ENCODE data around the gene ACAD10.
"Not testable (repeated sequence)": the region's sequence is repeated elsewhere in the genome, so short reads cannot be mapped to it uniquely, and the experiment has no call there.

DNA sequence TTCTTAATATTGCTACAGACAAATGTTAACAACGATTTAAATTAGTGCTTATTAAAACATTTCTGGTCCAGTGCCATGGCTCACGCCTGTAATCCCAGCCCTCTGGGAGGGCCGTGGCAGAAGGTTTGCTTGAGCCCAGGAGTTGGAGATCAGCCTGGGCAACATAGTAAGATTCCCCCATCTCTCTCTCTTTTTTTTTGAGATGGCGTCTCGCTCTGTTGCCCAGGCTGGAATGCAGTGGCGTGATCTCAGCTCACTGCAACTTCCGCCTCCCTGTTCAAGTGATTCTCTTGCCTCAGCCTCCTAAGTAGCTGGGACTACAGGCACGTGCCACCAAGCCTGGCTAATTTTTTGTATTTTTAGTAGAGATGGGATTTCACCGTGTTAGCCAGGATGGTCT, 33.3 kb upstream of the ACAD10 start:
- TF ChIP-seq HNF4G (IDR thresholded peaks at IDR 0.05); YY1 (IDR thresholded peaks at IDR 0.05); RAD21 (IDR thresholded peaks at IDR 0.05); JUND (IDR thresholded peaks at IDR 0.05); TAF1 (conservative IDR thresholded peaks at IDR 0.05); SP1 (IDR thresholded peaks at IDR 0.05); EGR1 (IDR thresholded peaks at IDR 0.05; ENCODE audit: low read depth in 2 of 2): not testable (repeated sequence)
- TF ChIP-seq, protein P1, sequence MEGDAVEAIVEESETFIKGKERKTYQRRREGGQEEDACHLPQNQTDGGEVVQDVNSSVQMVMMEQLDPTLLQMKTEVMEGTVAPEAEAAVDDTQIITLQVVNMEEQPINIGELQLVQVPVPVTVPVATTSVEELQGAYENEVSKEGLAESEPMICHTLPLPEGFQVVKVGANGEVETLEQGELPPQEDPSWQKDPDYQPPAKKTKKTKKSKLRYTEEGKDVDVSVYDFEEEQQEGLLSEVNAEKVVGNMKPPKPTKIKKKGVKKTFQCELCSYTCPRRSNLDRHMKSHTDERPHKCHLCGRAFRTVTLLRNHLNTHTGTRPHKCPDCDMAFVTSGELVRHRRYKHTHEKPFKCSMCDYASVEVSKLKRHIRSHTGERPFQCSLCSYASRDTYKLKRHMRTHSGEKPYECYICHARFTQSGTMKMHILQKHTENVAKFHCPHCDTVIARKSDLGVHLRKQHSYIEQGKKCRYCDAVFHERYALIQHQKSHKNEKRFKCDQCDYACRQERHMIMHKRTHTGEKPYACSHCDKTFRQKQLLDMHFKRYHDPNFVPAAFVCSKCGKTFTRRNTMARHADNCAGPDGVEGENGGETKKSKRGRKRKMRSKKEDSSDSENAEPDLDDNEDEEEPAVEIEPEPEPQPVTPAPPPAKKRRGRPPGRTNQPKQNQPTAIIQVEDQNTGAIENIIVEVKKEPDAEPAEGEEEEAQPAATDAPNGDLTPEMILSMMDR (IDR thresholded peaks at IDR 0.05; ENCODE audit: low read depth, low read length, missing input control), result not testable (repeated sequence)
- TF ChIP-seq, protein P2, sequence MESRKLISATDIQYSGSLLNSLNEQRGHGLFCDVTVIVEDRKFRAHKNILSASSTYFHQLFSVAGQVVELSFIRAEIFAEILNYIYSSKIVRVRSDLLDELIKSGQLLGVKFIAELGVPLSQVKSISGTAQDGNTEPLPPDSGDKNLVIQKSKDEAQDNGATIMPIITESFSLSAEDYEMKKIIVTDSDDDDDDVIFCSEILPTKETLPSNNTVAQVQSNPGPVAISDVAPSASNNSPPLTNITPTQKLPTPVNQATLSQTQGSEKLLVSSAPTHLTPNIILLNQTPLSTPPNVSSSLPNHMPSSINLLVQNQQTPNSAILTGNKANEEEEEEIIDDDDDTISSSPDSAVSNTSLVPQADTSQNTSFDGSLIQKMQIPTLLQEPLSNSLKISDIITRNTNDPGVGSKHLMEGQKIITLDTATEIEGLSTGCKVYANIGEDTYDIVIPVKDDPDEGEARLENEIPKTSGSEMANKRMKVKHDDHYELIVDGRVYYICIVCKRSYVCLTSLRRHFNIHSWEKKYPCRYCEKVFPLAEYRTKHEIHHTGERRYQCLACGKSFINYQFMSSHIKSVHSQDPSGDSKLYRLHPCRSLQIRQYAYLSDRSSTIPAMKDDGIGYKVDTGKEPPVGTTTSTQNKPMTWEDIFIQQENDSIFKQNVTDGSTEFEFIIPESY (IDR thresholded peaks at IDR 0.05), result not testable (repeated sequence)
- TF ChIP-seq, protein P3, sequence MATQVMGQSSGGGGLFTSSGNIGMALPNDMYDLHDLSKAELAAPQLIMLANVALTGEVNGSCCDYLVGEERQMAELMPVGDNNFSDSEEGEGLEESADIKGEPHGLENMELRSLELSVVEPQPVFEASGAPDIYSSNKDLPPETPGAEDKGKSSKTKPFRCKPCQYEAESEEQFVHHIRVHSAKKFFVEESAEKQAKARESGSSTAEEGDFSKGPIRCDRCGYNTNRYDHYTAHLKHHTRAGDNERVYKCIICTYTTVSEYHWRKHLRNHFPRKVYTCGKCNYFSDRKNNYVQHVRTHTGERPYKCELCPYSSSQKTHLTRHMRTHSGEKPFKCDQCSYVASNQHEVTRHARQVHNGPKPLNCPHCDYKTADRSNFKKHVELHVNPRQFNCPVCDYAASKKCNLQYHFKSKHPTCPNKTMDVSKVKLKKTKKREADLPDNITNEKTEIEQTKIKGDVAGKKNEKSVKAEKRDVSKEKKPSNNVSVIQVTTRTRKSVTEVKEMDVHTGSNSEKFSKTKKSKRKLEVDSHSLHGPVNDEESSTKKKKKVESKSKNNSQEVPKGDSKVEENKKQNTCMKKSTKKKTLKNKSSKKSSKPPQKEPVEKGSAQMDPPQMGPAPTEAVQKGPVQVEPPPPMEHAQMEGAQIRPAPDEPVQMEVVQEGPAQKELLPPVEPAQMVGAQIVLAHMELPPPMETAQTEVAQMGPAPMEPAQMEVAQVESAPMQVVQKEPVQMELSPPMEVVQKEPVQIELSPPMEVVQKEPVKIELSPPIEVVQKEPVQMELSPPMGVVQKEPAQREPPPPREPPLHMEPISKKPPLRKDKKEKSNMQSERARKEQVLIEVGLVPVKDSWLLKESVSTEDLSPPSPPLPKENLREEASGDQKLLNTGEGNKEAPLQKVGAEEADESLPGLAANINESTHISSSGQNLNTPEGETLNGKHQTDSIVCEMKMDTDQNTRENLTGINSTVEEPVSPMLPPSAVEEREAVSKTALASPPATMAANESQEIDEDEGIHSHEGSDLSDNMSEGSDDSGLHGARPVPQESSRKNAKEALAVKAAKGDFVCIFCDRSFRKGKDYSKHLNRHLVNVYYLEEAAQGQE (IDR thresholded peaks at IDR 0.05), result not testable (repeated sequence)
- TF ChIP-seq, protein P4, sequence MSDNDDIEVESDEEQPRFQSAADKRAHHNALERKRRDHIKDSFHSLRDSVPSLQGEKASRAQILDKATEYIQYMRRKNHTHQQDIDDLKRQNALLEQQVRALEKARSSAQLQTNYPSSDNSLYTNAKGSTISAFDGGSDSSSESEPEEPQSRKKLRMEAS (IDR thresholded peaks at IDR 0.05), result not testable (repeated sequence)
- TF ChIP-seq, protein P5, sequence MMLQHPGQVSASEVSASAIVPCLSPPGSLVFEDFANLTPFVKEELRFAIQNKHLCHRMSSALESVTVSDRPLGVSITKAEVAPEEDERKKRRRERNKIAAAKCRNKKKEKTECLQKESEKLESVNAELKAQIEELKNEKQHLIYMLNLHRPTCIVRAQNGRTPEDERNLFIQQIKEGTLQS (IDR thresholded peaks at IDR 0.05), result not testable (repeated sequence)

Data from liver (tissue), 3 donors.